Measurements from ENCODE around the gene SEC16A.
"Not testable (repeated sequence)": the region's sequence is repeated elsewhere in the genome, so short reads cannot be mapped to it uniquely, and the experiment has no call there.

The SEC16A gene

DNA sequence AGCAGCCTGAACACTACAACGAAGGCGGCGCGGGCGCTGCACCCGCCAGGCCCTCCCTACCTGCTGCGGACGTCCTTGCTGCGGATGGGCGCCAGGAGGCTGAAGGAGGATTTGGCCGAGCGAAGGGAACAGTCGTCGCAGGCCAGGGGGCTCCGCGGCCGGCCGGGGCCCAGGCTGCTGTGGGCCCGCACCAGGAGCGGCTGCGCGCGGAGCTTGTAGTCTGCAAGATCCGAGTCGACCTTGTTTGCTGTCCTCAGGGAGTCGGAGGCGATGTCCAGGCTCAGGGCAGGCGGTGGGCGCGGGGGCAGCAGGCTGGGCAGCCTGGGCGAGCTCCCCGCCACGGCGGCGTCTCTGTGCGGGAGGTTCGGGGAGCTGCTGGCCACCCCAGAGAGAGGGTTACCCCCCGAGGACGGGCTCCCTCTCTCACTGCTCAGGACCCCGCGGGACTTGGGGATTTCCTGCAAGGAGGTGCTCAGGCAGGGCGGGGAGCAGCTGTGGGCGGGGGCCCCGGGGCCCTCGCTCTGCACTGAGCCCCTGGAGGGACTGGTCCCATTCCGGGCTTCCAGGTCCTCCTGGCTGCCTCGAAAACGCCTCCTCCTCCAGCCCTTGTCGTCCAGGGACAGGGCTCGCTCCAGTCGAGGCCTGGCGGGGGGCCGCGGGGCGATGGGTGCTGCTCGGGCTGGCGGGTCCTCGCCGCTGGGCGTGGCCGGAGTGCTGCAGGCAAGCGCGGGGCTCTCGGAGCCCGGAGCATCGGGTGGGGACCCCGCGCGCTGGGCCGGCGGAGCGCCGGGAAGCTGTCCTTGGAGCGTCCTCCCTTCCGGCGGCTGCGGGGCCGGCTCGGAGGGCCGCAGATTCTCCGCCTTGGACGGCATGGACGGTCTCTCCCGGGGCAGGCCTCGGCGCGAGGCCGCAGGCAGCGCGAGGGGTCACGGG, 44.0 kb downstream of the SEC16A start:
- no peak for DNase-seq (ENCODE audit: low read depth, low spot score)

DNA sequence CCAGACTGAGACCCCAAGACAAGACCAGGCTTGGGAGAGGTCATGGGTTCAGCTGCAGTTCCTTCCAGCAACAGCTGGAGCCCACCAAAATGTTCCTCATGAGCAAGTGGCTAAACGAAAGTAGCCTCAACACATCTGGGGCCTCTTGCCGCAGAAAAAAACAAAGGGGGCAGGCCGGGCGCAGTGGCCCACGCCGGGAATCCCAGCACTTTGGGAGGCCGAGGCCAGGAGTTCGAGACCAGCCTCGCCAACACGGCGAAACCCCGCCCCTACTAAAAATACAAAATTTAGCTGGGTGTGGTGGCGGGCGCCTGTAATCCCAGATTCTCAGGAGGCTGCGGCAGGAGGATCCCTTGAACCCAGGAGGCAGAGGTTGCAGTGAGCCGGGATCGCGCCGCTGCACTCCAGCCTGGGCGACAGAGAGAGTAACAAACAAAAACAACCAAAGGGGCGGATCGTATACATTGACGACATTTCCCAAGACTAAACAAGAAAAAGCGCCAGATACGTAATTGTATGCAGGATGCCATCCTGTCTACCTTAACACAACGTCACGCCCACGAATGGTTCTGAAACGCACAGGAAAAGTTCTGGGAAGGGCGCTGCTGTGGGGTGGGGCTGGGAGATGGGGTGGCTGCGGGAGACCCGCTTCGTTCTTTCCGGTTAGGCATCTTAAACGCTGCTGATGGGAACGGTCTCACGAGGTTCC, 44.8 kb downstream of the SEC16A start:
- no peak for DNase-seq (ENCODE audit: low read depth, low spot score)

DNA sequence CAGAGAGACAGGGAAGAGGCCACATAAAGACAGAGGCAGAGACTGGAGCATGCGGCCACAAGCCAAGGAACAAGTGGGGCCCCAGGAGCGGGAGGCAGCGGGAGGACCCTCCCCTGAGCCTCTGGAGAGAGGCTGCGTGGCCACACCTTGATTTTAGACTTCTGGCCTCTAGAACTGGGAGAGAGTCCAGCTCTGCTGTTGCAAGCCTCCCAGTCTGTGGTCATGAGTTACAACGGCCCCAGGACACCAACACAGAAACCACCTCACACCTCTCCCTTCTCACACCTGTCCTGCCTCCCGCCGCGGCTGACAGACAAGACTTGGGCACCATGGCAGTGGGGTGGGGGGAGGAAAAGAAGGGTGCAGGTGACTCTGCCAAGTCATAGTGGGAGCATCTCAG, 45.4 kb downstream of the SEC16A start:
- DNase-seq (ENCODE audit: low read depth, low spot score), result no peak

- no peak for DNase-seq (ENCODE audit: low read depth, low spot score)
These were observed 46.7 kb downstream of the SEC16A start for GRCh38 chr9:136436055-136436634.

- DNase-seq (ENCODE audit: low read depth, low spot score), result no peak
These were observed 48.2 kb downstream of the SEC16A start for GRCh38 chr9:136434580-136435169.

DNA sequence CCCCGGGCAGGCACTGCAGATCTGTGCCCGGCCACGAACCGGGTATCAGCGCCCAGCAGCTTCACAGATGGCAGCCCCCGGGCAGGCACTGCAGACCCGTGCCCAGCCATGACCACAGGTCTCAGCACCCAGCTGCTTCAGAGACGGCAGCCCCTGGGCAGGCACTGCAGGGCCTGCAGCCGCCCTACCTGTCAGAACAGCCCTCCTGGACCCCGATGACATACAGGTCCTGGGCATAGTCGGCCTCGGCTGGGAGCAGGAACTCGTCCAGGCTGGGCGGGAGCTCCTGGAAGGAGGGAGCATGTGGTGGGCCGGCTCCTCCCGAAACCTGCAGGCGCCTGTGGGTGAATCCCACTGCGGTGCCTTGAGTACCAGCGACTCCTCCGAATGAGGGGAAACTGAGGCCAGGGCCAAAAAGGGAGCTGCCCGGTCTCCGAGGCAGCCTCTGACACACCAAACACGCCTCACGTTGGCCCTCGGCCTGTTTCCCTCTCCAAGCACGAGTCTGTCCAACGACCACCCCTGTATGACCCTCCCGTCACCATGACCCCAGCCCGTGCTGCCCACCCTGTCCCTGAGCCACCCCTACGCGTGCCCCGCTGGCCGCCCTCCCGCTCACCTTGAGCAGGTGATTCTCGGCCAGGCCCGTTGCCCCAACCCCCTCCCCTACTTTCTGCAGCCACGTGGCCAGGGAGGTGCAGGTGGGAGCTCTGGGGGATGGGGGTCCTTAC, 48.8 kb downstream of the SEC16A start:
- DNase-seq (ENCODE audit: low read depth, low spot score), result no peak

DNA sequence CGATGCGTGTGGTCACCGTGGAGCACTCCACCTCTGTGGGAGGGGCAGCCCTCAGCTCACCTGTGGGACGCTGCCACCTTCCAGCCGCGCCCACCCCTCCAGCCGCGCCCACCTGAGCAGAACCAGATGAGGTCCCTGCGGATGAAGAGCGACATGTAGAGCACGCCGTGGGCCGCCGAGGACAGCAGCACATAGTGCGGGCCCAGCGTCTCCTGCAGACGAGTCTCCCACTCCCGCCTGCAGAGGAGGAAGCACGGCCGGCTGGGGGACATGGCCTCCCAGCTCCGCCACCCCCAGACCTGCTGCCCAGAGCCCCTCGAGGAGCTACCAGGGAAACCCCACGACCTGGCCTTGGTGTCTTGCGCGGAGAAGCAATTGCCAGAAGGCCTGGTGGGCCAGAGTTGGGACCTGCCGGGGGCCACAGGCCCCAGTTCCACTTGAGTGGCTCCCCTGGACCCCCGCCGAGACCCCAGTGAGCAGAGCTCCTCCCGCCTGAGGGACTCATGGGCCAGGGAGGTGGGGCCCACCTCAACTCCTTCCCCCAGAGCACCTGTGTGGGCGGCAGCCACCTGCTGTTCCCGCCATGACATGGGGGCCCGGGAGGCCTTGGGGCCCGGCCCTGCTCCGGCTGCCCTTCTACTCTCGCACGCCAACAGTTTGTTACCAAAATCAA, 49.7 kb downstream of the SEC16A start:
- no peak for DNase-seq (ENCODE audit: low read depth, low spot score)

- DNase-seq (ENCODE audit: low read depth, low spot score), result no peak
These were observed 50.2 kb downstream of the SEC16A start for GRCh38 chr9:136432591-136432990.

- no peak for DNase-seq (ENCODE audit: low read depth, low spot score)
These were observed 51.0 kb downstream of the SEC16A start for GRCh38 chr9:136431782-136432350.

- no peak for DNase-seq (ENCODE audit: low read depth, low spot score)
These were observed 52.1 kb downstream of the SEC16A start for GRCh38 chr9:136430588-136431234.

DNA sequence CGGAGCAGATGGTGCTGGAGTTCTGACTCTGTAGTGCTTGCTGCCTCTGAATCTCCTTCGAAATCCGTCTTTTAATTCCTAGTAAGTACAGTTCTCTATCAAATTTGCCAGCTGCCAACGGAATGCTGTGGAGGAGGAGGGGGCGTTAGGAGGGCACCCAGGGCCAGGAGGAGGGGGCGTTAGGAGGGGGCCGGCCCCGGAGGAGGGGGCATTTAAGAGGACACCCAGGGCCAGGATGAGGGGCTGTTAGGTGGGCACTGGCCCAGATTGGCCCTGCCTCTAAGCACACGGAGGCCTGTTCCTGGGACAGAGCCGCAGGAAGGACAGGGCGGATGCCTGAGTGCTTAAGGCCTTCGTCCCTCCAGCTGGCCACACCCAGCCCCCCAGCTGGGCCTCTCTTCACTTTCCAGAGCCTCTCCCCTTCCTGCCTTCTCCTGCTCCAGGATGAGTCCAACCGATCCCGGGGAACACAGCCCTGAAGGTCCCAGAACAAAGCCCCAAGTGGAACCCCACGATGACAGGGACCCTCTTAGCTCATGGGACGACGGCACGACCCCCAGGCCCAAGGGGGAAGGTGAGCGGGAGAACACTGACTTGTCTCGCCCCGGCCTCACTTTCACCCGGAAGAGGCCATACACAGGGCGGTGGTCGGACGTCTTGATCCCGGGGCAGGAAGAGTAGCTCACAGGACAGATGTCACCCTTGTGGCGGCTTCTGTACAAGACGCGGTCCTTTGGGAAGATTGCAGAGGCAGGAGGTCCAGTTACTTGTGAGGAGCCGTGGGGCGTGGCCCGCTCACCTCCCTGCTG, 53.0 kb downstream of the SEC16A start:
- DNase-seq (ENCODE audit: low read depth, low spot score), result no peak

- no peak for DNase-seq (ENCODE audit: low read depth, low spot score)
These were observed 53.7 kb downstream of the SEC16A start for GRCh38 chr9:136429075-136429628.

DNA sequence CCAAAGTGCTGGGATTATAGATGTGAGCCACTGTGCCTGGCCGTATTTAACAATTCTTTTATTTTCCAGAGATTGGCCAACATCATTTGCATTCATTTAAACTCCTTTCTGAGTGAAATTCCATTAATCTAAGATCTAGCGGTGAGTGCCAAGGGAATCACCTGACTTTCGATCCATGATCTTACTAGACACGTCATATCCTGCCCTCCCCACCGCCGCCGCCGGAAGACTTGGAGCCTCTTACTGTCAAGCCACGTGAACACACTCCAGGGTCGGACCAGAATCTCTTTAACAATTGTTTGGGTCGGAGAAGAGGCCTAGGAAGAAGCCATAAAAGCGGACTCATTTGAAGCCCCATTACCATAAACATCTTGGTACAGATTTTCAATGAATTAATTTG, 56.1 kb downstream of the SEC16A start:
- no peak for DNase-seq (ENCODE audit: low read depth, low spot score)

GRCh38 chr9:136425367-136425766, 57.5 kb downstream of the SEC16A start:
- DNase-seq (ENCODE audit: low read depth, low spot score), result not testable (repeated sequence)

GRCh38 chr9:136424750-136425362, 58.0 kb downstream of the SEC16A start:
- DNase-seq (ENCODE audit: low read depth, low spot score), result no peak

DNA sequence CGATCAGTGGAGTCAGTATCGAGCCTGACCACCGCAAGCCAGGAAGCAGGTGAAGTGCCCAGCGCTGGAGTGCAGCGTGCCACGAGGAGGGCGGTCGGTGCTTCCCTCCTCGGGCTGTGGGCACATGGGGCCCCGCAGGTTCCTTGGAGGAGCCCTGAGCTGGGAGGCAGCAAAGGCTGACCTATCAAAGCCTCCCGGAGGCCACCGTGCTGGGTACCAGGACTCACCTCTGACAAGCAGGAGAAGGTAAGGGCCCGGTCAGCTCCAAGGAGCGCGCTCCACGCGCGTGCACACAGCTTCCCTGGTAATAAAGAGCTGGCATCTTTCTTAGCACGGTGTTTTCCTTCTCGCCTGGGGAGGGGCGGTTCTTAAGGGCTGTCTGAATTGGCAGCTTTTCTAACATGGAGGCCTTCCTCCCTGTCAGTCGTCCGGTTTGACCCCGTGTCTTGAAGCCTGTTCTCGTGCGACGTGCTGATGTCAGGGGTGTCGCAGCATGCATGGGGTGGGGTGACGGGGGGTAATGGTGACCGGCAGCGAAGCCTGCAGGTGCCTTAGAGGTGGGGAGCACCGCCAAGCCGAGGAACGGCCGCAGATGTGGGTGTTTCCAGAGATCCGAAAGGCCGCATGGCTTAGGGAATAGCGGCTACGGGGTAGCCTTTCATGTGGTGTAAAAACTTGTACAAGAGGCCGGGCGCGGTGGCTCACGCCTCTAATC, 59.3 kb downstream of the SEC16A start:
- no peak for DNase-seq (ENCODE audit: low read depth, low spot score)

DNA sequence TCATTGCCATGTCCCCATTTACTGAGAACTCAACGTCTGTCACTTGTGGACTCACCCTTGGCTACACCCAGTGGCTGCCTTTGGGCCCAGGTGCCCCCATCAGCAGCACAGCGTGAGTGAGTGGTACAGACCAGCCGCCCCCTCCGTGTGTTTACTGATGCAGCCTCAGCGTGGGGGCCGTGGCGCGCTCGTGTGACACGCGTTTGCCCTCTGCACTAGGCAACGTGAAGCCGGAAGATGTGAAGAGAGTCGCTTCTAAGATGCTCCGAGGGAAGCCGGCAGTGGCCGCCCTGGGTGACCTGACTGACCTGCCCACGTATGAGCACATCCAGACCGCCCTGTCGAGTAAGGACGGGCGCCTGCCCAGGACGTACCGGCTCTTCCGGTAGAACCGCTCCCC, 60.0 kb downstream of the SEC16A start:
- DNase-seq (ENCODE audit: low read depth, low spot score), result no peak

- no peak for DNase-seq (ENCODE audit: low read depth, low spot score)
These were observed 61.0 kb downstream of the SEC16A start for GRCh38 chr9:136421791-136422190.

All from smooth muscle cell of the brain vasculature (primary cell).